Measurements from ENCODE around the gene MYO1D.

The MYO1D gene

DNA sequence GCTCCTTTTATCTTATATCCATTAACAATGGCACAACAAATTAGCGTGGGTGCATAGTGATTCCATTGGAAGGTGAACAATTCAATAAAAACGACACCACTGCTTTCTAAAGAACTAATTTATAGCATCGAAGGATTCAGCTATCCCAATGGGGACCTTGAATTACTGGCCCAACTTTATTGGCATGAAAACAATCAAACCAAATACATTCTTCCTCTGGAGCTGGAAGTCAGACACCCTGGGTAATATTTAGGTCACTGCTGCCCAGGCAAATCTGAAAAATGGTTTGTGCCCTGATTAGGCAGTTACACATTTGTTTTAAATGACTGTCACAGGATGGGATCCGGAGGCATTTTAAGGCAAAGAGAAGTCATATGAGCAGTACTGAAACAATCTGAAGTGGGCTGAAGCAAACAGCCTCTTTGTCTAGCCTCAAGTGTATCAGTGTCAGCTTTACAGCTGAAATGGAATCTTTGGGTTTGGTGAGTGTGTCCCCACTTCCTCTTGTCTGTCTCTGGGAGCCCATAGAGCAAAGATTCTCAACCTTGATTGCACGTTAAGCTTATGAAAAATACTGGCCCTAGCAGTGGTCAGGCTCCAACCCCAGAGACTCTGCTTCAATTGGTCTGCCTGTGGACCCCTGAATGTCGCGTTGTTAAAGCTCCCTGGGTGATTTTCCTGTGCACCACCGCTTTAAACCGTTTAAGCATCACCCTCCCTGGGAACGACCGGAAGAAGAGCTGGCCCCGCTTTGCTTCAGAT is 359.8 kb downstream of the MYO1D start:
- ChIA-PET CTCF (interaction anchor here (0.8 to 2.1 kb wide), 11 partner anchors 9 to 360 kb away, joined by 3 to 13 read pairs (median 4); partner anchors contain the start of genes MYO1D and PSMD11), POLR2A (interaction anchor here (1.3 to 1.5 kb wide), 4 partner anchors 13 to 52 kb away, joined by 4 to 6 read pairs (median 6); partner anchors contain the start of gene CDK5R1)
- TF ChIP-seq, protein P1, sequence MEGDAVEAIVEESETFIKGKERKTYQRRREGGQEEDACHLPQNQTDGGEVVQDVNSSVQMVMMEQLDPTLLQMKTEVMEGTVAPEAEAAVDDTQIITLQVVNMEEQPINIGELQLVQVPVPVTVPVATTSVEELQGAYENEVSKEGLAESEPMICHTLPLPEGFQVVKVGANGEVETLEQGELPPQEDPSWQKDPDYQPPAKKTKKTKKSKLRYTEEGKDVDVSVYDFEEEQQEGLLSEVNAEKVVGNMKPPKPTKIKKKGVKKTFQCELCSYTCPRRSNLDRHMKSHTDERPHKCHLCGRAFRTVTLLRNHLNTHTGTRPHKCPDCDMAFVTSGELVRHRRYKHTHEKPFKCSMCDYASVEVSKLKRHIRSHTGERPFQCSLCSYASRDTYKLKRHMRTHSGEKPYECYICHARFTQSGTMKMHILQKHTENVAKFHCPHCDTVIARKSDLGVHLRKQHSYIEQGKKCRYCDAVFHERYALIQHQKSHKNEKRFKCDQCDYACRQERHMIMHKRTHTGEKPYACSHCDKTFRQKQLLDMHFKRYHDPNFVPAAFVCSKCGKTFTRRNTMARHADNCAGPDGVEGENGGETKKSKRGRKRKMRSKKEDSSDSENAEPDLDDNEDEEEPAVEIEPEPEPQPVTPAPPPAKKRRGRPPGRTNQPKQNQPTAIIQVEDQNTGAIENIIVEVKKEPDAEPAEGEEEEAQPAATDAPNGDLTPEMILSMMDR (IDR thresholded peaks at IDR 0.05; ENCODE audit: control extremely low read depth, extremely low read depth, low read depth, missing control alignments): no peak
- DNase-seq (ENCODE audit: extremely low spot score): peak; percentile 49

DNA sequence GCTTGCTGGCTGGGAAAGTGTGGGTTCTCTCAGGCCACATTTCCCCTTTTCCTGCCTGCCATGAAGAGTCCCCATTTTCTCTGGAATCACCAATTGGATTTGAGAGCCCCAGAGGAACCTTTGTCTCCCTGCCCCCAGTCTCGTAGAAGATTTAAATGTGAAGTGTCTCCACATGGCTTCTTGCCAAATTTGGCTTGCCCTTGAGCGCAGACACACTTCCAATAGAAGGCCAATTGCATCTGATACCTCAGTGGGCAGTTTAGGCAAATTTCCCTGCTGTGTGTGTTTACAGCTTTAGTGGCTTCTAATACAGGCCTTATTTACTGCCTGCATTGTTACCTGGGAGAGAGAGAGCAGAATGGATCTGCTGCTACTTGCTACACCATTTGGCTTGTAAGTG is 360.5 kb downstream of the MYO1D start:
- no peak for DNase-seq (ENCODE audit: extremely low spot score)
- TF ChIP-seq, protein P1 (IDR thresholded peaks at IDR 0.05; ENCODE audit: control extremely low read depth, extremely low read depth, low read depth, missing control alignments): no peak
- CTCF ChIA-PET: interaction anchor here (1.1 to 2.1 kb wide), 4 partner anchors 9 to 361 kb away, joined by 3 to 13 read pairs (median 6); partner anchors contain the start of gene MYO1D
- POLR2A ChIA-PET: interaction anchor here (1.3 to 1.5 kb wide), 3 partner anchors 13 to 30 kb away, joined by 6 read pairs; partner anchors contain the start of gene CDK5R1

DNA sequence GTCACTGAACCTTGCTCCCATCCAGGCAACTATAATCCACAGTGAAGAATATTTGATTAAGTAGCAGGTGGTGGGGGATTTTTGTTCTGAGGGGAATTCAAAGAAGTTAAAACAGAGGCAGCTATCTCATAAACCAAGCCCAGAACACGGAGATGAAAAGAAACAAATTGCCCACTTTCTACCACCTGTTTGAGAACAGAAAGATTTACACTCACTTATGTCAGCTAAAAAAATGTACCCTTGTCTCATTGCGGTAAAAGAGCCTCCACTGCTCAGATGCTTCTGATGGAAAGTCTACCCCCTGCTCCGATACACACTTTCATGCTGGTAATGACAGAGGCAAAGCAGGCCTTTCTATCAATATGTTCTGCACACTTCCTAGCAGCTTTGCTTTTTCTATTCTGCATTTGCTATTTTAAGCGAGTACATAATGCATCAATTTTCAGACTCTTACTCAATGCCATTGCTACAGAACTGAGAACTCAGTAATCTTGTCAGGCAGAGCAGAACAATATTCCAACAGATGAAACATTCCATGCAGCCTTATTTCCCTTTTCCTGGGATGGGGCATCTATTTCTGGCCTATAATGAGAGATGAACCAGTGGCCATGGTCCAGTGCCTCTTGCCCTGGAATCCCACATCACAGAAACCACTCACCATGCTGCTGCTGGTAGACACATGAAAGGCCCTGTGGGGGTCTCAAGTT is 361.1 kb downstream of the MYO1D start:
- CTCF ChIA-PET: interaction anchor here (0.8 to 0.9 kb wide), 3 partner anchors 29 to 143 kb away, joined by 3 read pairs; partner anchors contain the start of genes CDK5R1 and PSMD11
- DNase-seq (ENCODE audit: extremely low spot score): peak; percentile 65
- POLR2A ChIA-PET: interaction anchor here (1.3 kb wide), 1 partner anchor 24 kb away, joined by 6 read pairs; no protein-coding TSS in a partner anchor
- TF ChIP-seq, protein P1 (IDR thresholded peaks at IDR 0.05; ENCODE audit: control extremely low read depth, extremely low read depth, low read depth, missing control alignments): no peak

DNA sequence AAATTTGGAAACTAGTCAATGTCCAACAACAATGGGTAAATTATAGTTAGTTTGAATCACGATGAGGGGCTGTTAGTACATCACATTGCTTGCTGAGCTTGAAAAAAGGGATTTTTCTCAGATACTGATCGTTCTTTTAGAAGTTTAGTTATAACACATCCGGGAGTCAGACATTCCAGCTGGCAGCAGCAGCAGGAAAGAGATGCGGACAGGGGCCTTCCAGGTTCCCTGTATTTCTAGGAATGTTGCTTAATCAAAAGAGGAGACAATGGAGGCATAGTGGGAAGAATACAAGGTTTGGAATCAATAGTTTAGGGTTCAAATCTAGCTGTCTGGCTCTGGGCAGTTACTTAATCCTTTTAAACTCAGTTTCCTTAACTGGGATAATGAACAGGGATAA is 362.3 kb downstream of the MYO1D start:
- POLR2A ChIA-PET: no interaction called here
- TF ChIP-seq, protein P1 (IDR thresholded peaks at IDR 0.05; ENCODE audit: control extremely low read depth, extremely low read depth, low read depth, missing control alignments): no peak
- CTCF ChIA-PET: interaction anchor here (1.3 kb wide), 1 partner anchor 22 kb away, joined by 3 read pairs; no protein-coding TSS in a partner anchor
- DNase-seq (ENCODE audit: extremely low spot score): no peak

DNA sequence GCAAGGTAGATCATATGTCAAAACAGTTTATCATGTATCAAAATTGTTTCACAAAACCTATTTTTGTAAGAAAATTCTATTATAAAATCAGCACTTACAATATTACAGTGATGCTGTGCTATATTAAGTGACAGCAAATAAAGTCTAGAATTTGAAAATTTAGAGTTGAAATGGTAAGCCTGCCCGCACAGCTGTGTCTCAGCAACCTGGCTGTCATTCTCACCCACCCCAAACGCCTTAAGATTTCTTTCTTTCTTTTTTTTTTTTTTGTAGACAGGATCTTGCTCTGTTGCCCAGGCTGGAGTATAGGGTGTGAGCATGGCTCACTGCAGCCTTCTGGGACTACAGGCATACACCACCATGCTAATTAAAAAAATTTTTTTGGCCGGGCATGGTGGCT is 363.3 kb downstream of the MYO1D start:
- TF ChIP-seq, protein P1 (IDR thresholded peaks at IDR 0.05; ENCODE audit: control extremely low read depth, extremely low read depth, low read depth, missing control alignments): no peak
- ChIA-PET CTCF (interaction anchor here (1.1 to 1.6 kb wide), 2 partner anchors 14 to 29 kb away, joined by 3 read pairs; no protein-coding TSS in a partner anchor), POLR2A (no interaction called here)
- DNase-seq (ENCODE audit: extremely low spot score): no peak

DNA sequence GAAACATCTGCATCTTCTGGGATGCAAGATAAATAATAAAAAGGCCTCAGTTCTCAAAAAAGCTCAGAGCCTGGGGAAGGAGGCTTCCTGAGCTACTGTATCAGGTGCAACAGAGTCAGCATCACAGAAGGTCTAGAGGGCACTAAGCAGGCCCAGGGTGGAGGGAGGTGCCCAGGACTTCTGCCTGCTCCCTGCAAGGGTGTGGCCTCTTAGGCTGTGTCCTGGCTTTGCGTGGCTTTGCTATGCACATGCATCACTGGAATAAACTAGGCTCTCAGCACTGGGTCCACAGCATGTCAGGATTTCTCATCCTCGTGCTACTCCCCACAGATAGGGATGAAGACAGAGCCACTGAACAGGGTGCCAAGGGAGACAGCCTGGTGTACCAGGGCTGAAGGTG is 364.6 kb downstream of the MYO1D start:
- TF ChIP-seq, protein P1 (IDR thresholded peaks at IDR 0.05; ENCODE audit: control extremely low read depth, extremely low read depth, low read depth, missing control alignments): no peak
- ChIA-PET CTCF (interaction anchor here (1.6 to 4.1 kb wide), 3 partner anchors 15 to 24 kb away, joined by 3 to 13 read pairs (median 5); no protein-coding TSS in a partner anchor), POLR2A (no interaction called here)
- no peak for DNase-seq (ENCODE audit: extremely low spot score)
